Breast epithelium (tissue), 4 donors: ENCODE measurements around the gene EHD4. TPM values are rescaled to one million over a fixed set of nuclear protein-coding genes. Genes with fewer than 3 reads are reported as not detected.

Experiments used
- DNase-seq, 2 donors: peaks; one replicate each; pipeline ENCODE4 v3.0.0-alpha.2; 2019; ENCODE audit warnings: low spot score in 2 of 2
- H3K27ac ChIP-seq, 2 donors: fragments of 200-600 bp; sonication (generic) in 1 of 2; one replicate each; pipeline ENCODE4 v1.5.1; 2016 to 2019; ENCODE audit warnings: mild to moderate bottlenecking in 1 of 2
- H3K27me3 ChIP-seq, 2 donors: fragments of 200-600 bp; sonication (generic) in 1 of 2; one replicate each; pipeline versions ENCODE4 v1.5.1 to v1.6.0; 2017 to 2019; ENCODE audit warnings: control low read depth in 1 of 2, mild to moderate bottlenecking in 1 of 2
- H3K36me3 ChIP-seq: fragments of 200-600 bp; one replicate; pipeline ENCODE4 v1.5.1; 2019
- H3K4me1 ChIP-seq, 2 donors: fragments of 200-600 bp; sonication (generic); one replicate each; pipeline ENCODE4 v1.5.1; 2016 to 2019; ENCODE audit warnings: control low read depth in 1 of 2
- H3K4me3 ChIP-seq, 3 donors: fragments of 200-600 bp; sonication (generic); 1 replicate in 2 of 3; 2 replicates in 1 of 3; pipeline ENCODE4 v1.5.1; 2016 to 2019; ENCODE audit warnings: mild to moderate bottlenecking in 3 of 3, moderate library complexity in 2 of 3
- H3K9me3 ChIP-seq, 2 donors: fragments of 200-600 bp; sonication (generic) in 1 of 2; one replicate each; pipeline ENCODE4 v1.5.1; 2016 to 2019; ENCODE audit warnings: control low read depth in 1 of 2
- CTCF ChIP-seq, 3 donors: fragments of 450-650 bp; IDR thresholded peaks; one replicate each; pipeline ENCODE4 v1.5.1; 2016 to 2017; ENCODE audit warnings: antibody characterized with exemption in 3 of 3, mild to moderate bottlenecking in 3 of 3, moderate library complexity in 3 of 3
- POLR2A ChIP-seq: fragments of 450-650 bp; IDR thresholded peaks from one replicate; pipeline ENCODE4 v1.6.1; 2016; ENCODE audit warnings: antibody characterized with exemption, mild to moderate bottlenecking, moderate library complexity
- POLR2AphosphoS5 ChIP-seq, 3 donors: sonication (generic); formaldehyde crosslinking; IDR thresholded peaks; one replicate each; pipeline ENCODE4 v1.6.1; 2017; ENCODE audit warnings: antibody characterized with exemption in 3 of 3
- intact Hi-C: fragments of 100-400 bp; cut with DNase I; formaldehyde crosslinking; loops from one replicate; pipeline ENCODE4 v1.15.1; 2023; ENCODE audit warnings: low total_unique reads
- total RNA-seq, 3 donors: library from RNA; depleted of rRNA; stranded (reverse); fragments of >200 nt; gene quantifications; one replicate each; pipeline ENCODE4 v1.1.0, GENCODE V29; 2016

The EHD4 gene
- total RNA-seq, 3 donors from 2014 or later = 30.2 to 30.5 (median 30.4) TPM

GRCh38 chr15:41917767-41918430 lies 54.5 kb downstream of the EHD4 start:
- TF ChIP-seq POLR2AphosphoS5 (IDR thresholded peaks at IDR 0.05) = peak in 1 of 3 donors; percentile 35
- no peak for TF ChIP-seq CTCF (IDR thresholded peaks at IDR 0.05)
- intact Hi-C loops = no loop called here
- Histone ChIP-seq H3K27me3 (no peaks in the 10 kb centered on the region), H3K9me3 (no peaks in the 10 kb centered on the region), H3K27ac (peak overlapping the region; percentile 56 to 74), H3K4me1 (no peaks in the 10 kb centered on the region), H3K4me3 (no peak overlapping the region), H3K36me3 (no peaks in the 10 kb centered on the region)
- DNase-seq = peak in 1 of 2 donors; percentile 51

DNA sequence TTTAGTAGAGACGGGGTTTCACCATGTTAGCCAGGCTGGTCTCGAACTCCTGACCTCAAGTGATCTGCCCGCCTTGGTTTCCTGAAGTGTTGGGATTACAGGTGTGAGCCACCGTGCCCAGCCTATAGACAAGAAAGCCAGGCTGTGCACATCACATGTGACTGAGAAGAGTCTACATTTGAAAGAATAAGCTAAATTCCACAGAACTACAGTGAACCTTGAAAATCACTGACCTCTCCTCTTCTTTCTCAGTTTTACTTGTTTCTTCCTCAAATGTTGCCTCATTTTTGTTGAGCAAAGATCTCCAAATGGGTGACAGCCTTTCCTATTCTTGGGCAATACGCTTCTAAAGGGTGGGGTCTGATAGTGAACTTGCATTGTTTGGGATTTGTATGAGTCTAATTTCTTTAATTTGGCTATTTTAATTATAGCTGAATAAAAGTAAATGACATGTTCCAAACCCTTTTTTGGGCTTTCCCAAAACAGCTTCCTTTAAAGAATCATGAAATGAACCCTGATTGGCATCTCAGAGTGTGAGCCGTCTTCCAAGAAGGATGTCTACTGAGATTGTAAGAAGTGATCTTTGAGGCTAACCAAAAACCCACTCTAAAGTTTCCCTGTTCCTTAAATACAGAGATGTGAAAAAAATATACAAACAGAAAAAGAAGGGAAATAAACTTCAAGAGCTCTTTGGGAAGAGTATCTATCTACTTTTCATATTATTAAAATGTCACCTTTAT lies 56.9 kb downstream of the EHD4 start:
- DNase-seq = no peak
- intact Hi-C loops = no loop called here
- TF ChIP-seq CTCF (IDR thresholded peaks at IDR 0.05) (no peak), POLR2A (no peak), POLR2AphosphoS5 (IDR thresholded peaks at IDR 0.05) (no peak)
- no peaks in the 10 kb centered on the region for H3K9me3 ChIP-seq
- peak overlapping the region; percentile 60 to 74 for H3K27ac ChIP-seq
- no peaks in the 10 kb centered on the region for H3K27me3 ChIP-seq
- H3K4me1 ChIP-seq = no peaks in the 10 kb centered on the region
- no peaks in the 10 kb centered on the region for H3K36me3 ChIP-seq
- no peak overlapping the region for H3K4me3 ChIP-seq

DNA sequence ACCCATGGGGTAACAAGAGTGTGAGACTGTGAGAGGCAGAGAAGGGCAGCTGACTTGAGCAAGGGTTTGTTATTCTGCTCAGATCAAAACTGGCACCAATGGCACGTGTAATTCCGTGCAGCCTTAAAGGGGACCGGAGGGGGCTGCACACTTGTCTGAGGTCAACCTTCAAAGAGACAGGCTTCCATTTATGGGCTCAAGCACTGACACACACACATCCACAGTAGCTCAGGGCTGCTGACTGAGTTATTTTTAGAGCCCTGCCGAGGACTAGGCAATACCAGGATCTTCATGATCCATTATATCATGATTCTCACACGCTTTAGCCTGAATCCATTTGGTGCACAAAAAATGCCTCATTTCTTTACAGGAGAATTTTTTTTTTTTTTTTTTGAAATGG lies 57.9 kb downstream of the EHD4 start:
- TF ChIP-seq POLR2A (no peak), POLR2AphosphoS5 (IDR thresholded peaks at IDR 0.05) (no peak), CTCF (IDR thresholded peaks at IDR 0.05) (no peak)
- intact Hi-C loops = no loop called here

DNA sequence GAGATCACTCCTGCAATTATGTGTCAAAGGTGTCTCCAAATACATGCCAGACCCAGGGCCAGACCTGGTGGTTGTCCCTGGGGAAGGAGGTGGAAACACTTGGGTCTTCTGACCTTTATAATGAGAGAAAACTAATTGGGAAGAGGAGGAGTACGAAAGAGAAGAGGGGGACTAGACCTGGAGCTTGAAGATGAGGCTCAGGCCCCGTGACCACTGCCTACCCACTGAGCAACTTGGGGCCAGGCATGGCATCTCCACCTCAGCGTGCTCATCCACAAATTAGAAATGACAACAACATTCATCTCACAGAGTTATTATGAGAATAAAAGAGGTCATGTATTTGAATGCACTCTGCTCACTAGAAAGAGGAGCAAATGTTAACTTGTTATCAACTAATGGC lies 59.1 kb downstream of the EHD4 start:
- no peaks in the 10 kb centered on the region for H3K27me3 ChIP-seq
- H3K9me3 ChIP-seq = no peaks in the 10 kb centered on the region
- TF ChIP-seq POLR2AphosphoS5 (IDR thresholded peaks at IDR 0.05) (no peak), CTCF (IDR thresholded peaks at IDR 0.05) (no peak), POLR2A (no peak)
- H3K4me1 ChIP-seq = no peaks in the 10 kb centered on the region
- H3K27ac ChIP-seq = no peak overlapping the region
- no peaks in the 10 kb centered on the region for H3K36me3 ChIP-seq
- intact Hi-C loops = no loop called here
- no peak overlapping the region for H3K4me3 ChIP-seq
- no peak for DNase-seq

More for the DNA sequence above, 57.9 kb downstream of the EHD4 start:
- no peaks in the 10 kb centered on the region for H3K36me3 ChIP-seq
- no peak for DNase-seq
- no peaks in the 10 kb centered on the region for H3K4me1 ChIP-seq
- H3K4me3 ChIP-seq = no peak overlapping the region
- no peaks in the 10 kb centered on the region for H3K9me3 ChIP-seq
- H3K27ac ChIP-seq = no peak overlapping the region
- no peaks in the 10 kb centered on the region for H3K27me3 ChIP-seq

DNA sequence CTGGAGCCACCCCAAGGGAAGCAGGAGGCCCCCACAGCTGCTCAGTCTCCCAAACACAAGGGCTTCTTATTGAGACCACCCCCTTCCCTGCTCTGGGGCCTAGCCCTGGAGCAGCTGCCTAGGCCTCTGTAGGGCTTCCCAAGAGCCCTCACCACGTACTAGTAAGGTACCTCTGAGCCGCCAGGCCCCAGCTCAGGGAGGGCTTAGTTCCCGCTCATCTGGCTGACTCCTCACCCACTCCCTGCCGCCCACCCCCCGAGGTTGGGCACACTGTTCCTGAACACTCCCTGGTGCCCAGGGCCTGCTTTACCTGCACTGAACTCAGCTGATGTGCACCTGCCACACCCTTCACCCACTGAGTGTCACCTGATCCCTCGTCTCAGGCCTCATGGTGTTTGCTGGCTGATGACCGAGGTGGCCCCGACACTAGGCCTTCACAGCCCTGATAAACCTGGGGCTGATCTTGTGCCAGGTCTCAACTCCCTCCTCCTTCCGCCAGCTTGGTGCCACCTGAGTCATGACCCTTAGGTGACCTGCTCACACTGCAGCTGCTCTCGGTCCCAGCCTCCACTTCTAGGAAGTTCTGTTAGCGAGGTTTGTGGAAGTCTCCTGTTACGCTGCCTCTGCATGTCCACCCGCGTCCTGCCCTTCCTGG lies 60.5 kb downstream of the EHD4 start:
- peak overlapping the region in 1 of 2 donors; percentile 21 for H3K27ac ChIP-seq
- H3K27me3 ChIP-seq = no peaks in the 10 kb centered on the region
- intact Hi-C loops = no loop called here
- no peaks in the 10 kb centered on the region for H3K9me3 ChIP-seq
- no peak for TF ChIP-seq POLR2A
- TF ChIP-seq CTCF (IDR thresholded peaks at IDR 0.05) = no peak
- no peak for TF ChIP-seq POLR2AphosphoS5 (IDR thresholded peaks at IDR 0.05)
- H3K4me1 ChIP-seq = no peaks in the 10 kb centered on the region
- no peak for DNase-seq
- H3K4me3 ChIP-seq = no peak overlapping the region
- no peaks in the 10 kb centered on the region for H3K36me3 ChIP-seq
